ENCODE results near the gene CORIN.

The CORIN gene

GRCh38 chr4:47698837-47699236 lies 139.0 kb downstream of the CORIN start:
- H3K27me3 ChIP-seq (ENCODE audit: insufficient read depth, low read depth), result no peaks in the 10 kb centered on the region
- no peaks in the 10 kb centered on the region for H3K36me3 ChIP-seq (ENCODE audit: insufficient read depth)
- no peaks in the 10 kb centered on the region for H4K20me1 ChIP-seq (ENCODE audit: insufficient read depth)
- H3K79me2 ChIP-seq (ENCODE audit: insufficient read depth, low read depth), result no peaks in the 10 kb centered on the region
- no peak for TF ChIP-seq CTCF (conservative IDR thresholded peaks at IDR 0.05; ENCODE audit: low read depth, low read length)
- no peak overlapping the region for H3K27ac ChIP-seq
- no peaks in the 10 kb centered on the region for H3K4me1 ChIP-seq (ENCODE audit: low read depth, poor library complexity, severe bottlenecking)
- H3K4me2 ChIP-seq, result no peak overlapping the region
- H2AFZ ChIP-seq (ENCODE audit: low read depth), result no peak overlapping the region
- no peak overlapping the region for H3K9ac ChIP-seq
- H3K4me3 ChIP-seq (IDR thresholded peaks at IDR 0.05; ENCODE audit: insufficient read depth, low read depth, low read length), result no peak overlapping the region

- Histone ChIP-seq H3K36me3 (ENCODE audit: insufficient read depth) (no peaks in the 10 kb centered on the region), H3K27ac (no peak overlapping the region), H3K4me1 (ENCODE audit: low read depth, poor library complexity, severe bottlenecking) (no peaks in the 10 kb centered on the region), H3K27me3 (ENCODE audit: insufficient read depth, low read depth) (no peaks in the 10 kb centered on the region), H2AFZ (ENCODE audit: low read depth) (no peak overlapping the region), H3K4me3 (IDR thresholded peaks at IDR 0.05; ENCODE audit: insufficient read depth, low read depth, low read length) (no peak overlapping the region), H4K20me1 (ENCODE audit: insufficient read depth) (no peaks in the 10 kb centered on the region), H3K79me2 (ENCODE audit: insufficient read depth, low read depth) (no peaks in the 10 kb centered on the region), H3K9ac (no peak overlapping the region), H3K4me2 (no peak overlapping the region)
- no peak for TF ChIP-seq CTCF (conservative IDR thresholded peaks at IDR 0.05; ENCODE audit: low read depth, low read length)
These were observed 141.0 kb downstream of the CORIN start for GRCh38 chr4:47696823-47697222.

- no peak for TF ChIP-seq CTCF (conservative IDR thresholded peaks at IDR 0.05; ENCODE audit: low read depth, low read length)
These were observed 142.6 kb downstream of the CORIN start for GRCh38 chr4:47695260-47695659.

GRCh38 chr4:47694322-47694721 lies 143.5 kb downstream of the CORIN start:
- Histone ChIP-seq H3K4me2 (no peak overlapping the region), H3K79me2 (ENCODE audit: insufficient read depth, low read depth) (no peaks in the 10 kb centered on the region), H2AFZ (ENCODE audit: low read depth) (no peak overlapping the region), H4K20me1 (ENCODE audit: insufficient read depth) (no peaks in the 10 kb centered on the region), H3K4me1 (ENCODE audit: low read depth, poor library complexity, severe bottlenecking) (no peaks in the 10 kb centered on the region), H3K36me3 (ENCODE audit: insufficient read depth) (no peaks in the 10 kb centered on the region), H3K27me3 (ENCODE audit: insufficient read depth, low read depth) (no peaks in the 10 kb centered on the region), H3K27ac (no peak overlapping the region), H3K4me3 (IDR thresholded peaks at IDR 0.05; ENCODE audit: insufficient read depth, low read depth, low read length) (no peak overlapping the region), H3K9ac (no peak overlapping the region)
- TF ChIP-seq CTCF (conservative IDR thresholded peaks at IDR 0.05; ENCODE audit: low read depth, low read length), result no peak

More at GRCh38 chr4:47695260-47695659, 142.6 kb downstream of the CORIN start:
- Histone ChIP-seq H3K4me3 (IDR thresholded peaks at IDR 0.05; ENCODE audit: insufficient read depth, low read depth, low read length) (no peak overlapping the region), H3K27me3 (ENCODE audit: insufficient read depth, low read depth) (no peaks in the 10 kb centered on the region), H2AFZ (ENCODE audit: low read depth) (no peak overlapping the region), H3K36me3 (ENCODE audit: insufficient read depth) (no peaks in the 10 kb centered on the region), H4K20me1 (ENCODE audit: insufficient read depth) (no peaks in the 10 kb centered on the region), H3K4me1 (ENCODE audit: low read depth, poor library complexity, severe bottlenecking) (no peaks in the 10 kb centered on the region), H3K4me2 (no peak overlapping the region), H3K79me2 (ENCODE audit: insufficient read depth, low read depth) (no peaks in the 10 kb centered on the region), H3K9ac (no peak overlapping the region), H3K27ac (no peak overlapping the region)

All from KMS-11 (cell line).